Measurements from ENCODE around the gene POFUT2.

GRCh38 chr21:45336870-45337269, 49.2 kb upstream of the POFUT2 start:
- TF ChIP-seq GATA2 (IDR thresholded peaks at IDR 0.05; ENCODE audit: low read depth, low read length) (no peak), GATA3 (IDR thresholded peaks at IDR 0.05; ENCODE audit: low read depth, low read length) (no peak)
